Measurements from ENCODE around the gene PDZD4.

The PDZD4 gene

GRCh38 chrX:153812220-153812619 lies 18.1 kb downstream of the PDZD4 start:
- DNase-seq (ENCODE audit: low spot score) = no peak

DNA sequence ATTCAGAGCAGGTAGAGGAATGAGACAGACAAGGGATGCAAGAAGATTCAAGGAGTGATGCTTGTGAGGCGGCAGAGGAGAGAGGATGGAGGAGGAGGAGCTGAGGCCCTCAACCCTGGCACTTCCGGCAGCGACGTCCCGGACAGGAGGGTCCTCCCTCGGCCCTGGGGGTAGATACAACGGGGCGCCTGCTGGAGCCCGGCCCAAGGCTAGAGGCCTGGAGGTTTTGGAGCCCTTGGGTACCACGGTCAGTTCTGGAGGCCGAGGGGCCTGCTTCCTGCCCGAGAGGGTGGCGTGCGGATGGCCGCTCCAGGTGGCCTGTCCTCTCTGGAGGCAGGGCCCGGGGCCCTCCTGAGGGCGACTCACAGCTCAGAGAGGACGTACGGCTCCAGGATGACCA lies 22.4 kb downstream of the PDZD4 start:
- DNase-seq (ENCODE audit: low spot score) = no peak

DNA sequence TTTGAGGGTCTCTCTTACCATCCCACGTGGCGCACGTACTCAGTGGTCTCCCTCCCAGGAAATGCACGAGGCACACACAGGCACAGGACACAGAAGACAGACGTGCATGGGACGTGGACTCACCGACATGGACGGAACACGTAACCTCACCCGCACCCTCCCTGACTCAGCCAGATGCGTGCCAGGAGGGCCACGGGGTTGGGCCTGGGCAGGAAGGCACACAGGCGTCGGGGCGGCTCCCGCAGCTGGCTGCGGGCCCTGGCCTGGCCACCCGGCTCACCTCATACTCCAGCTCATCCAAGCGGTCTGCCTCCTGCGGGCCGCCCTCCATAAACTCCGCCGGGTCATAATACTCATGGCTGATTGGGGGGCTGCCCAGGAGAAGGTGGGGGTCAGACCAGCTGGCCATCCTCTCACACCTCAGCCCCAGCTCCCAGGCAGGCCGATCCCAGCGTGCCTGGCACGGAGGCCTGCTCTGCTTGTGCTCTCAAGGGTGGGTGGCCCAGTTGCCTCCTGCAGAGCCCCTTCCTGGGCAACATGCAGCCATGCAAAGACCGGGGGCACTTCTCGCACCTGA lies 23.3 kb downstream of the PDZD4 start:
- no peak for DNase-seq (ENCODE audit: low spot score)

DNA sequence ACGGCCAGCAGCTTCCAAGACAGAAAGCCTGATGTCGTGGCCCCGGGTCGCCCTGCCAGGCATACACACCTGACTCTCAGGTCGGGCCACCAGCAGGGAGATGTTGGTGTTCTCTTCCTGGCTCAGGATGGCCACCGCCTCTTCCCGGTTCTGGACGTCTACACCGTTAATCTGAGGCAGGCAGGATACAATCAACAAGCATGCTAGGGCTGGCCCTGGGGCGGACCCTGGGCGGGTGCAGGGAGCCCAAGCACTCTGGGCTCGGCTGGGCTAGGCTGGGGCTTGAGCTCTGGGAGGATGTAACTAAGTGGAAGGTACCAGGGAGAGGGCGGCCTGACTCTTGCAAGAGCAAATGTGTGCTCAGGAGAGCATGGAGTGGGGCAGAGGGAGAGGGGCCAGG lies 24.9 kb downstream of the PDZD4 start:
- no peak for DNase-seq (ENCODE audit: low spot score)

GRCh38 chrX:153804621-153805020 lies 25.7 kb downstream of the PDZD4 start:
- DNase-seq (ENCODE audit: low spot score) = no peak

- DNase-seq (ENCODE audit: low spot score) = no peak
Observed at GRCh38 chrX:153804100-153804595, 26.2 kb downstream of the PDZD4 start.

GRCh38 chrX:153803211-153804099 lies 26.9 kb downstream of the PDZD4 start:
- DNase-seq (ENCODE audit: low spot score) = no peak

- no peak for DNase-seq (ENCODE audit: low spot score)
Observed at GRCh38 chrX:153802513-153803045, 27.8 kb downstream of the PDZD4 start.

- no peak for DNase-seq (ENCODE audit: low spot score)
Observed at GRCh38 chrX:153801669-153802068, 28.7 kb downstream of the PDZD4 start.

- no peak for DNase-seq (ENCODE audit: low spot score)
Observed at GRCh38 chrX:153800746-153801145, 29.6 kb downstream of the PDZD4 start.

GRCh38 chrX:153800177-153800722 lies 30.1 kb downstream of the PDZD4 start:
- DNase-seq (ENCODE audit: low spot score) = no peak

DNA sequence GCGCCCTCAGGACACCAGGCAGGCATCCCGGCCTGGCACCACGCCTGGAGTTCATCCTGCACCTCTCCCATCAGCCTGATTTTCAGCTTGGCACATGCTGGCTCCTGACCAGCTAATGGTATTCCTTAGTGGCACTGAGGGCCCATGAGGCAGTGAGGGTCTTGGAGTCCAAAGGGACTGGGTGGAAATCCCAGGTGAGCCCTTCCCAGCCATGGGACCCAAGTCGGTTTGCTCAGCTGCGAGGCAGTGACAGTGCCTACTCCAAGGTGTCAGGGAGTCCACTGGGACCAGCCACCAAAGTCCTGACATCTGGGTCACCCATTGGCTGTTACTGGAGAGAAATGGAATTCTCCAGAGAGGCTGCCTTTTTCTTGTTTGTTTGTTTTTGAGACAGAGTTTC lies 31.0 kb downstream of the PDZD4 start:
- no peak for DNase-seq (ENCODE audit: low spot score)

GRCh38 chrX:153797415-153798015 lies 32.8 kb downstream of the PDZD4 start:
- no peak for DNase-seq (ENCODE audit: low spot score)

- DNase-seq (ENCODE audit: low spot score) = no peak
Observed at GRCh38 chrX:153794897-153795816, 35.2 kb downstream of the PDZD4 start.

DNA sequence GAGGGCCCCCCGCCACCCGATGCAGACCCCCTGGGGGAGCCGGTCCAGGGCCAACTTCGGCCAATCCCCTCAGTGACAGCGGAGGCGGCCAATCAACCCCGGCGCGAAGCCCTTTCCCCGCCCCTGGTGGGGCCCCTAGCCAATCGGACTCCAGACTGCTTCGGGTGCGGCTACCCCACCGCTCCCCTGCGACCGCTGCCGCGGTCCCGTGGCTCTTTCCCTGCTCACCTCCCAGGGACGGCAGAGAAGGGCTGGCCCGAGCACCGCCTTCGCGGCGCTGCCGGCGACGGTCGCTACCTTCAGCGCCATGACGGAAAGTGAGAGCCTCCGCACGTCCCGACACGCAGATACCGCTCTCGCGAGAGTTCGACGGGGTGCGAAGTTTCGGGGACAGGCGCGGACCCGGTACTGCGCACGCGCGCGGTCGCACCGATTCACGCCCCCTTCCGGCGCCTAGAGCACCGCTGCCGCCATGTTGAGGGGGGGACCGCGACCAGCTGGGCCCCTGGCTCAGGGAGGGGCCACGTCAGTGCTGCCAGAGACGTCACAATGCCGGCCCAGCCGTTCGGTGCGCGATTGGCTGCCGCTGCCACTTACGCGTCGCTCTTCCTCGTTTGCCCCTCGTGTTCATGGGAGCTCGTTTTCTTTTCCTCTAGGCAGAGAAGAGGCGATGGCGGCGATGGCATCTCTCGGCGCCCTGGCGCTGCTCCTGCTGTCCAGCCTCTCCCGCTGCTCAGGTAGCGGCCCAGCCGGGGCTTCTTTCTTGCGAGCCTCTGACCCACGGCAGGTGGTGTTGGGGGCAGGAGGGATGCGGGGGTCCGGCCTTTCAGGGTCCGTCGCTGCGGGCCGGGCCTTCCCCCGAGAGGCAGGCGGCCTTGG lies 36.1 kb downstream of the PDZD4 start, which contains the start of the genes IDH3G and SSR4:
Gene IDH3G, minus strand, starts transcription at position 358 of the 879 bp plus-strand sequence. Its CDS starts 49 bp downstream, at position 309.
Gene SSR4, plus strand, starts transcription at position 651 of the 879 bp plus-strand sequence. Its CDS starts 20 bp downstream, at position 671.
- DNase-seq (ENCODE audit: low spot score) = peak; percentile 97

GRCh38 chrX:153793291-153793690 lies 37.1 kb downstream of the PDZD4 start:
- DNase-seq (ENCODE audit: low spot score) = no peak

DNA sequence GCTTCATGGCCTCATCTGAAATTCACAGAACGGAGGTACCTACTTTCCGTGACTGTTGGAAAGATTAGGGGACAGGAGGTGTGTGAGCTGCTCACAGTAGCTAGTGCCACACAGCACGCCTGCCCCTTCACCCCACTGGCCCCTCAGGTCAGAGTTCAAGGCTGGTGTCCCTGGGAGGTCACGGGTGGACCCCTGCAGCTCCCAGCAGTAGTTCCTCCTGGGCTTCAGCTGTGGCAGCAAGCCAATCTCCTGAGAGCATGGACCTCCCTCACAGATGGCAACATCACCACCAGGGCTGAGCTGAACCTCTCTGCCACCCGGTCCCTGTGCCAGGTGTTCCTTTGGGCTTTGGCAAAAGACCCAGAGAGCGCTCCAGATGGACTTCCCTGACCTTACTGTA lies 38.0 kb downstream of the PDZD4 start:
- DNase-seq (ENCODE audit: low spot score) = no peak

- DNase-seq (ENCODE audit: low spot score) = no peak
Observed at GRCh38 chrX:153791104-153791852, 39.1 kb downstream of the PDZD4 start.

- no peak for DNase-seq (ENCODE audit: low spot score)
Observed at GRCh38 chrX:153789654-153790053, 40.7 kb downstream of the PDZD4 start.

Measured in Ammon's horn (tissue), 1 donor.